H1 (cell line): Measurements from ENCODE around the gene RPS6KL1. TPM values are rescaled to one million over a fixed set of nuclear protein-coding genes. Genes with fewer than 3 reads are reported as not detected.

Source experiments
- CTCF ChIA-PET: fragments of 300-600 bp; sonication (Branson Sonifier 250); formaldehyde crosslinking; loops from one replicate; lab custom pipeline; 2021; ENCODE audit not compliant: partially characterized antibody; lab: Charles Lee
- POLR2A ChIA-PET: fragments of 300-600 bp; sonication (Branson Sonifier 250); formaldehyde crosslinking; loops from one replicate; lab custom pipeline; 2021; ENCODE audit warnings: inconsistent platforms; ENCODE audit not compliant: partially characterized antibody; lab: Charles Lee
- DNase-seq, 2 experiments: peaks; one replicate each; pipeline versions ENCODE4 v3.0.0 to v3.0.0-alpha.2; 2010 to 2022; ENCODE audit warnings: low spot score in 2 of 2, low read depth in 1 of 2, mixed read lengths in 1 of 2
- FAIRE-seq: peaks from 2 replicates; lab custom pipeline; 2011; peaks lifted over from hg19 to GRCh38; lab: Jason Lieb, UNC
- H2AFZ ChIP-seq: 2 replicates; pipeline ENCODE4 v1.8.1; 2012; ENCODE audit warnings: low read length, inconsistent platforms
- H2AK5ac ChIP-seq: 2 replicates; pipeline ENCODE4 v1.6.1; 2013; ENCODE audit warnings: low read depth, low read length
- H2BK120ac ChIP-seq: replicated peaks from 2 replicates; pipeline ENCODE3; 2013; ENCODE audit warnings: low read depth, low read length, inconsistent platforms
- H2BK12ac ChIP-seq: 2 replicates; pipeline ENCODE4 v1.6.1; 2013; ENCODE audit warnings: low read depth, low read length
- H2BK15ac ChIP-seq: 2 replicates; pipeline ENCODE4 v1.6.1; 2013; ENCODE audit warnings: low read length
- H2BK20ac ChIP-seq: 2 replicates; pipeline ENCODE4 v1.6.1; 2013; ENCODE audit warnings: low read length
- H2BK5ac ChIP-seq: 2 replicates; pipeline ENCODE4 v1.6.1; 2013; ENCODE audit warnings: low read depth, low read length
- H3K14ac ChIP-seq: 2 replicates; pipeline ENCODE4 v1.6.1; 2013; ENCODE audit warnings: inconsistent platforms; ENCODE audit not compliant: insufficient read length
- H3K18ac ChIP-seq: 2 replicates; pipeline ENCODE4 v1.6.1; 2013; ENCODE audit warnings: low read length; ENCODE audit errors: extremely low read depth
- H3K23ac ChIP-seq: 2 replicates; pipeline ENCODE4 v1.6.1; 2013; ENCODE audit warnings: inconsistent platforms; ENCODE audit not compliant: insufficient read length
- H3K23me2 ChIP-seq: 2 replicates; pipeline ENCODE4 v1.6.1; 2013; ENCODE audit warnings: low read depth, low read length
- H3K27ac ChIP-seq: 2 replicates; pipeline ENCODE4 v1.6.1; 2011; ENCODE audit warnings: low read depth, low read length, inconsistent platforms
- H3K27me3 ChIP-seq, 4 experiments: replicated peaks in 1 of 4; 1 replicate in 1 of 4; 2 replicates in 3 of 4; pipeline versions ENCODE4 v1.6.1 to v1.8.1; 2011 to 2013; ENCODE audit warnings: low read length in 3 of 4, mild to moderate bottlenecking in 3 of 4, inconsistent platforms in 2 of 4, mixed read lengths in 2 of 4, moderate library complexity in 1 of 4; ENCODE audit not compliant: control insufficient read depth in 3 of 4, insufficient read depth in 3 of 4; ENCODE audit errors: extremely low read depth in 1 of 4
- H3K36me3 ChIP-seq, 4 experiments: 2 replicates each; pipeline versions ENCODE4 v1.6.1 to v1.8.1; 2011 to 2013; ENCODE audit warnings: mild to moderate bottlenecking in 4 of 4, low read length in 3 of 4, moderate library complexity in 2 of 4, control low read depth in 1 of 4, inconsistent platforms in 1 of 4; ENCODE audit not compliant: insufficient read depth in 4 of 4, control insufficient read depth in 2 of 4
- H3K4ac ChIP-seq: replicated peaks from 2 replicates; pipeline ENCODE3; 2013; ENCODE audit warnings: low read length, low read depth, mixed read lengths, inconsistent platforms; ENCODE audit not compliant: insufficient read length
- H3K4me1 ChIP-seq, 4 experiments: replicated peaks in 1 of 4; 1 replicate in 1 of 4; 2 replicates in 3 of 4; pipeline versions ENCODE4 v1.6.1 to v1.8.1; 2011 to 2013; ENCODE audit warnings: low read length in 3 of 4, inconsistent platforms in 2 of 4, mixed read lengths in 1 of 4; ENCODE audit not compliant: insufficient read depth in 4 of 4, control insufficient read depth in 3 of 4
- H3K4me2 ChIP-seq, 2 experiments: 2 replicates each; pipeline versions ENCODE4 v1.6.1 to v1.8.1; 2011 to 2013; ENCODE audit warnings: low read depth in 2 of 2, low read length in 2 of 2, control low read depth in 1 of 2, inconsistent platforms in 1 of 2, mild to moderate bottlenecking in 1 of 2; ENCODE audit not compliant: insufficient read depth in 1 of 2
- H3K4me3 ChIP-seq, 4 experiments: fragments of 200-600, 300-600 bp in 1 of 4; sonication (generic), shearing (Covaris generic), sonication (Bioruptor Twin) in 1 of 4; 2 replicates each; pipeline versions ENCODE4 v1.5.1 to v1.8.1; 2011 to 2016; ENCODE audit warnings: low read length in 4 of 4, low read depth in 3 of 4, control low read depth in 2 of 4, inconsistent platforms in 2 of 4, mild to moderate bottlenecking in 2 of 4, mixed read lengths in 1 of 4, moderate library complexity in 1 of 4; ENCODE audit not compliant: insufficient read depth in 2 of 4; ENCODE audit errors: extremely low read depth in 1 of 4
- H3K56ac ChIP-seq: replicated peaks from 2 replicates; pipeline ENCODE3; 2013; ENCODE audit warnings: low read depth, mild to moderate bottlenecking, mixed read lengths, low read length, inconsistent platforms; ENCODE audit not compliant: insufficient read length
- H3K79me1 ChIP-seq: 2 replicates; pipeline ENCODE4 v1.6.1; 2013; ENCODE audit warnings: low read depth, low read length, control low read depth
- H3K79me2 ChIP-seq, 2 experiments: 2 replicates each; pipeline versions ENCODE4 v1.6.1 to v1.8.1; 2012 to 2013; ENCODE audit warnings: low read length in 2 of 2, mild to moderate bottlenecking in 2 of 2, inconsistent platforms in 1 of 2; ENCODE audit not compliant: insufficient read depth in 2 of 2, control insufficient read depth in 1 of 2
- H3K9ac ChIP-seq, 4 experiments: replicated peaks in 1 of 4; 1 replicate in 1 of 4; 2 replicates in 3 of 4; pipeline versions ENCODE4 v1.6.1 to v1.8.1; 2011 to 2013; ENCODE audit warnings: low read depth in 3 of 4, low read length in 3 of 4, control low read depth in 2 of 4, mild to moderate bottlenecking in 2 of 4, moderate library complexity in 2 of 4, inconsistent platforms in 1 of 4; ENCODE audit errors: extremely low read depth in 1 of 4
- H3K9me3 ChIP-seq, 2 experiments: 2 replicates each; pipeline versions ENCODE4 v1.6.1 to v1.8.1; 2012 to 2013; ENCODE audit warnings: mild to moderate bottlenecking in 2 of 2, moderate library complexity in 2 of 2, control low read depth in 1 of 2, inconsistent platforms in 1 of 2, low read depth in 1 of 2, low read length in 1 of 2, mixed read lengths in 1 of 2; ENCODE audit not compliant: insufficient read depth in 2 of 2
- H4K20me1 ChIP-seq, 2 experiments: replicated peaks in 1 of 2; 2 replicates each; pipeline versions ENCODE3 to v1.8.1; 2011 to 2013; ENCODE audit warnings: inconsistent platforms in 2 of 2, low read length in 2 of 2, mild to moderate bottlenecking in 1 of 2; ENCODE audit not compliant: insufficient read depth in 2 of 2, control insufficient read depth in 1 of 2
- H4K5ac ChIP-seq: 2 replicates; pipeline ENCODE4 v1.6.1; 2013; ENCODE audit warnings: low read length, low read depth, mixed read lengths, inconsistent platforms; ENCODE audit not compliant: insufficient read length
- H4K8ac ChIP-seq: 2 replicates; pipeline ENCODE4 v1.8.0; 2013; ENCODE audit warnings: mild to moderate bottlenecking, moderate library complexity, low read length, inconsistent platforms; ENCODE audit not compliant: insufficient read depth; ENCODE audit errors: extremely low read depth
- H4K91ac ChIP-seq: replicated peaks from 2 replicates; pipeline ENCODE3; 2013; ENCODE audit warnings: low read length, mixed read lengths, inconsistent platforms; ENCODE audit not compliant: insufficient read length
- CEBPB ChIP-seq: IDR thresholded peaks from 2 replicates; pipeline ENCODE4 v1.6.1; 2012; ENCODE audit warnings: low read depth, low read length
- EGR1 ChIP-seq: IDR thresholded peaks from 2 replicates; pipeline ENCODE4 v1.6.1; 2011; ENCODE audit warnings: low read depth, low read length, borderline replicate concordance
- EP300 ChIP-seq, 2 experiments: IDR thresholded peaks; 1 replicate in 1 of 2; 2 replicates in 1 of 2; pipeline ENCODE4 v1.6.1; 2011 to 2012; ENCODE audit warnings: low read depth in 2 of 2, low read length in 2 of 2, mild to moderate bottlenecking in 2 of 2, borderline replicate concordance in 1 of 2, inconsistent platforms in 1 of 2, moderate library complexity in 1 of 2
- MAFK ChIP-seq: IDR thresholded peaks from 2 replicates; pipeline ENCODE4 v1.6.1; 2012; ENCODE audit warnings: low read depth, mild to moderate bottlenecking, improper control_type of control experiment, low read length
- NRF1 ChIP-seq: IDR thresholded peaks from 2 replicates; pipeline ENCODE4 v1.6.1; 2011; ENCODE audit warnings: mild to moderate bottlenecking, low read depth, low read length, improper control_type of control experiment
- RAD21 ChIP-seq, 2 experiments: IDR thresholded peaks in 1 of 2; conservative IDR thresholded peaks in 1 of 2; 2 replicates each; pipeline ENCODE4 v1.6.1; 2011; ENCODE audit warnings: low read depth in 2 of 2, low read length in 2 of 2, improper control_type of control experiment in 1 of 2, inconsistent platforms in 1 of 2, mild to moderate bottlenecking in 1 of 2, moderate library complexity in 1 of 2
- SIN3A ChIP-seq, 2 experiments: IDR thresholded peaks in 1 of 2; conservative IDR thresholded peaks in 1 of 2; 2 replicates each; pipeline ENCODE4 v1.6.1; 2011 to 2012; ENCODE audit warnings: low read length in 2 of 2, improper control_type of control experiment in 1 of 2, low read depth in 1 of 2, mild to moderate bottlenecking in 1 of 2
- SP2 ChIP-seq: IDR thresholded peaks from 2 replicates; pipeline ENCODE4 v1.6.1; 2012; ENCODE audit warnings: mild to moderate bottlenecking, low read length, inconsistent platforms
- SP4 ChIP-seq: IDR thresholded peaks from 2 replicates; pipeline ENCODE4 v1.6.1; 2012; ENCODE audit warnings: low read length, inconsistent platforms
- TEAD4 ChIP-seq: IDR thresholded peaks from 2 replicates; pipeline ENCODE4 v1.6.1; 2012; ENCODE audit warnings: low read depth, low read length, inconsistent platforms, mixed read lengths
- ZNF274 ChIP-seq: IDR thresholded peaks from 2 replicates; pipeline ENCODE4 v1.7.0; 2012; ENCODE audit warnings: low read length, borderline replicate concordance; ENCODE audit errors: extremely low read depth
- WGBS, 2 experiments: shearing (Covaris generic) in 1 of 2; methylation state at CpG; one replicate each; pipeline versions ENCODE4 v1.1.6 to v1.1.7; 2013 to 2015; ENCODE audit warnings: low lambda C conversion rate in 2 of 2, mixed read lengths in 2 of 2, inconsistent platforms in 1 of 2, low coverage in 1 of 2, missing lambda C conversion rate in 1 of 2; ENCODE audit not compliant: insufficient replicate concordance in 2 of 2, insufficient coverage in 1 of 2, insufficient read length in 1 of 2; ENCODE audit errors: extremely low coverage in 1 of 2, missing lambda C conversion rate in 1 of 2; 5-methylcytosine and 5-hydroxymethylcytosine counted together
- polyA plus RNA-seq, 7 experiments: library from polyadenylated mRNA; depleted of rRNA in 3 of 7; stranded (reverse) in 5 of 7; unstranded in 2 of 7; fragments of >200 nt in 5 of 7; fragments of 200-250 nt in 2 of 7; gene quantifications; 1 replicate in 5 of 7; 2 replicates in 1 of 7; 4 replicates in 1 of 7; pipeline versions ENCODE4 v1.2.1 to v1.2.3, GENCODE V29; 2011 to 2013; ENCODE audit warnings: missing spikeins in 2 of 7, mixed read lengths in 2 of 7
- total RNA-seq: library from RNA; stranded (reverse); fragmentation: NEBNext Ultra II Directional; extraction: Animal tissue kit (Norgen Biotek cat#: 25700); gene quantifications from 2 replicates; pipeline ENCODE4 v1.2.1, GENCODE V29; 2021
- TF ChIP-seq, protein P1 (sequence below): IDR thresholded peaks from 2 replicates; pipeline ENCODE4 v1.6.1; 2011; ENCODE audit warnings: low read depth, mild to moderate bottlenecking, low read length; ENCODE audit not compliant: insufficient read depth

RPS6KL1 gene
- total and polyA plus RNA-seq, 2 of the 8 experiments (the other 6 are each of a cell fraction or from before 2014, with no cell fraction given): 9.8 to 13.8 TPM

DNA sequence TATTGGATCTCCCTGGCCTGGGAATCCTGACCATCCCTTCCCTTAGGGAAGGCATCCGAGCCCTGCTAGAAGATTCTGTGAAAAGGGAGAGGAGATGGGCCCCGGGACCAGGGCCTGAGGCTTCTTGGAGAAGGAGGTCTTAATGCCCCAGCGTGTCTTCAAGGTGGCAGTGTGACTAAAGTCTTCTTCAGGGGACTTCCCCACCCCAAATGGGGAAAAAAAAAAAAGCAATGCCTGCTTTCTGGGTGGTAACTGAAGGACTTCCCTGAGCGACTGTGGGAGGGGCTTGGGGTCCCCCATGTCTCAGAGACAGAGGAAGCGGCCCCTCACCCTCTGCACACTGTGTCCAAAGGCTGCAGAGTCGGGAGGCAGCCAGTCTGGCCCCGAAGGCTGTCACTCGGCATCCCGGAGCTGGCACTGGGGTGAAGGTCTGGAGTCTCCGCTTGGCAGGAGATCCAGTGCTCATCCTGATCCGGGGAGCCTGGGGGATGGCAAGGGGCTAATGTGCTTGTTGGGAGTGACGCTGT is 40.2 kb upstream of the RPS6KL1 start:
- no peak overlapping the region for H3K4me2 ChIP-seq
- WGBS, 2 experiments: 81% methylated on average over 12 of the region's 12 CpGs; no CpG with 5 or more reads in 1 of the 2 experiments
- no peak overlapping the region for H3K23ac ChIP-seq
- H3K27ac ChIP-seq: no peak overlapping the region
- no peaks in the 10 kb centered on the region for H3K23me2 ChIP-seq
- no peak overlapping the region for H3K4ac ChIP-seq
- H3K18ac ChIP-seq: no peak overlapping the region
- peak overlapping the region; percentile 6; the same call in 1 of the 2 replicates for H4K8ac ChIP-seq
- H3K14ac ChIP-seq: no peak overlapping the region
- 0 out of 2 replicates have a peak overlapping the region, but pooled peaks have one; percentile 46 for H2BK15ac ChIP-seq
- ChIA-PET CTCF (interaction anchor here (0.9 to 11.8 kb wide), 6 partner anchors 17 to 125 kb away, joined by 3 to 146 read pairs (median 4); no protein-coding TSS in a partner anchor), POLR2A (interaction anchor here (0.9 to 3.6 kb wide), 4 partner anchors 8 to 70 kb away, joined by 3 to 16 read pairs (median 4); partner anchors contain the start of gene PGF)
- no peak overlapping the region for H2AK5ac ChIP-seq
- H3K79me1 ChIP-seq: no peaks in the 10 kb centered on the region
- H3K4me3 ChIP-seq: no peak overlapping the region
- no peaks in the 10 kb centered on the region for H3K27me3 ChIP-seq
- H4K5ac ChIP-seq: no peak overlapping the region
- H3K4me1 ChIP-seq: peaks cover 0 to 6% (median 0%) of the 10 kb centered on the region in 4 experiments; a peak in 3 of 7 replicates
- DNase-seq: no peak
- no peak overlapping the region for H2BK120ac ChIP-seq
- FAIRE-seq: no peak
- no peaks in the 10 kb centered on the region for H3K36me3 ChIP-seq
- no peak overlapping the region for H2AFZ ChIP-seq
- H2BK20ac ChIP-seq: no peak overlapping the region
- no peaks in the 10 kb centered on the region for H4K20me1 ChIP-seq
- no peak overlapping the region for H3K56ac ChIP-seq
- H3K9ac ChIP-seq: no peak overlapping the region
- peak overlapping the region; percentile 39; the same call in 1 of the 2 replicates for H2BK12ac ChIP-seq
- H2BK5ac ChIP-seq: no peak overlapping the region
- no peak overlapping the region for H4K91ac ChIP-seq
- H3K79me2 ChIP-seq: no peaks in the 10 kb centered on the region
- H3K9me3 ChIP-seq: no peaks in the 10 kb centered on the region
- TF ChIP-seq, protein P1, sequence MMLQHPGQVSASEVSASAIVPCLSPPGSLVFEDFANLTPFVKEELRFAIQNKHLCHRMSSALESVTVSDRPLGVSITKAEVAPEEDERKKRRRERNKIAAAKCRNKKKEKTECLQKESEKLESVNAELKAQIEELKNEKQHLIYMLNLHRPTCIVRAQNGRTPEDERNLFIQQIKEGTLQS: no peak
- no peak for TF ChIP-seq TEAD4
- no peak for TF ChIP-seq SP4
- TF ChIP-seq MAFK: no peak
- no peak for TF ChIP-seq NRF1
- no peak for TF ChIP-seq RAD21 (IDR thresholded peaks at IDR 0.05 in 1 of 2, conservative IDR thresholded peaks at IDR 0.05 in 1 of 2; ENCODE audit: low read depth in 2 of 2, low read length in 2 of 2)
- TF ChIP-seq SIN3A (conservative IDR thresholded peaks at IDR 0.05 in 1 of 2, IDR thresholded peaks at IDR 0.05 in 1 of 2; ENCODE audit: low read depth in 1 of 2, low read length in 2 of 2): no peak
- TF ChIP-seq SP2: no peak
- no peak for TF ChIP-seq EGR1
- no peak for TF ChIP-seq CEBPB
- TF ChIP-seq EP300 (IDR thresholded peaks at IDR 0.05; ENCODE audit: borderline replicate concordance in 1 of 2, low read depth in 2 of 2, low read length in 2 of 2): no peak
- no peak for TF ChIP-seq ZNF274
